ENCODE results near the gene BCORL1.

The BCORL1 gene

DNA sequence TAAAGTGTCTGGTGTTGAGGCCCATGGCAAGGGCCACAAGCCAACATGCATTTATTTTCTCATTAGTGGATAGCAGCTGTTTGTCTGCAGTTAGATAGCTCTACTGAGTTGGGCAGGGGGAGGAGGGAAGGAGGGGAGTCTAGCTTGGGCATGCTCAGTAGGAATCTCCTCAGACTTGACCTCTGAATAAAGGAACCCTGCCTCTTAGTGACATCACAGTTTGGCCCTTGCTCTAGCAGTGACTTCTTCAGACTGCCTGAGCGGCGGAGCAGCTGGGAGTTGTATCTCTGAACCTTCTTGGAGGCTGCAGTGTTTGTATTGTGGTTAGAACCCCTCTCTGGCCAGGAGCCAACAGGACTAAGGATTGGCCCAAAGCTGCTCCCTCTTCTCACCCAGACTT lies 57.4 kb downstream of the BCORL1 start:
- DNase-seq: no peak
- no peaks in the 10 kb centered on the region for H4K20me1 ChIP-seq (ENCODE audit: insufficient read depth, low read length)
- no peaks in the 10 kb centered on the region for H3K36me3 ChIP-seq (replicated peaks; ENCODE audit: insufficient read depth, low read length)
- no peak overlapping the region for H3K4me2 ChIP-seq (ENCODE audit: low read depth, low read length)
- no peaks in the 10 kb centered on the region for H3K9me3 ChIP-seq (replicated peaks; ENCODE audit: insufficient read depth, low read length)
- H3K27me3 ChIP-seq (replicated peaks; ENCODE audit: insufficient read depth, low read length): no peaks in the 10 kb centered on the region
- no peaks in the 10 kb centered on the region for H3K9me2 ChIP-seq (replicated peaks; ENCODE audit: insufficient read depth, low read length)
- no peaks in the 10 kb centered on the region for H3K4me1 ChIP-seq (ENCODE audit: low read length)
- H3K9ac ChIP-seq (ENCODE audit: low read length): no peak overlapping the region
- H3K4me3 ChIP-seq (ENCODE audit: low read length): no peak overlapping the region
- TF ChIP-seq, protein P1, sequence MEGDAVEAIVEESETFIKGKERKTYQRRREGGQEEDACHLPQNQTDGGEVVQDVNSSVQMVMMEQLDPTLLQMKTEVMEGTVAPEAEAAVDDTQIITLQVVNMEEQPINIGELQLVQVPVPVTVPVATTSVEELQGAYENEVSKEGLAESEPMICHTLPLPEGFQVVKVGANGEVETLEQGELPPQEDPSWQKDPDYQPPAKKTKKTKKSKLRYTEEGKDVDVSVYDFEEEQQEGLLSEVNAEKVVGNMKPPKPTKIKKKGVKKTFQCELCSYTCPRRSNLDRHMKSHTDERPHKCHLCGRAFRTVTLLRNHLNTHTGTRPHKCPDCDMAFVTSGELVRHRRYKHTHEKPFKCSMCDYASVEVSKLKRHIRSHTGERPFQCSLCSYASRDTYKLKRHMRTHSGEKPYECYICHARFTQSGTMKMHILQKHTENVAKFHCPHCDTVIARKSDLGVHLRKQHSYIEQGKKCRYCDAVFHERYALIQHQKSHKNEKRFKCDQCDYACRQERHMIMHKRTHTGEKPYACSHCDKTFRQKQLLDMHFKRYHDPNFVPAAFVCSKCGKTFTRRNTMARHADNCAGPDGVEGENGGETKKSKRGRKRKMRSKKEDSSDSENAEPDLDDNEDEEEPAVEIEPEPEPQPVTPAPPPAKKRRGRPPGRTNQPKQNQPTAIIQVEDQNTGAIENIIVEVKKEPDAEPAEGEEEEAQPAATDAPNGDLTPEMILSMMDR (IDR thresholded peaks at IDR 0.05; ENCODE audit: low read length): no peak
- no peak for TF ChIP-seq EZH2 (optimal IDR thresholded peaks at IDR 0.05; ENCODE audit: low read depth, low read length)
- TF ChIP-seq EZH2phosphoT487 (IDR thresholded peaks at IDR 0.05; ENCODE audit: low read length): no peak
- no peak overlapping the region for H3K27ac ChIP-seq (ENCODE audit: low read length)
- H2AFZ ChIP-seq (ENCODE audit: low read length): no peak overlapping the region
- H3K79me2 ChIP-seq (ENCODE audit: low read length): no peaks in the 10 kb centered on the region
- no peaks in the 10 kb centered on the region for H3F3A ChIP-seq (ENCODE audit: insufficient read depth, low read length)

DNA sequence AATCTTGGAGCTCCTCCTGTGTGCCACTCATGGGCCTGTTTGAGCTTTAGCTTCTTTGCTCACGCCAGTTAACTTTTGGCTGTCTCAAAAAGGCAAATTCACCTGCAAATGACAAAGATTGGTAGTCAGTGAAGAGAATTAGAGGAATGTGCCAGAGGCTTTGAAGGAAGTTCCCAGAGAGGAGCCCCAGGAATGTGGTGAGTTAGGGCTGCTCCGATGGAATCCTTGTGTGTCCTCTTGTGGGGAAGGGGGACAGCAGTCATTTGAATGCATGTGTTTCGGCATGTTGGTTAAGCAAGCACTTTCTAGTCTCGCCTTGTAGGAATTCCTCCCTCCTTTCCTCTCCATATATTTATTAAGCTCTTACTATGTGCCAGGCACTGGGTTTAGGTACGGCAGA lies 65.0 kb downstream of the BCORL1 start:
- no peak overlapping the region for H3K27ac ChIP-seq (ENCODE audit: low read length)
- H3K36me3 ChIP-seq (replicated peaks; ENCODE audit: insufficient read depth, low read length): no peaks in the 10 kb centered on the region
- H3K9ac ChIP-seq (ENCODE audit: low read length): no peak overlapping the region
- no peaks in the 10 kb centered on the region for H3K9me3 ChIP-seq (replicated peaks; ENCODE audit: insufficient read depth, low read length)
- H3K4me3 ChIP-seq (ENCODE audit: low read length): no peak overlapping the region
- H3K4me1 ChIP-seq (ENCODE audit: low read length): no peaks in the 10 kb centered on the region
- DNase-seq: no peak
- H2AFZ ChIP-seq (ENCODE audit: low read length): no peak overlapping the region
- TF ChIP-seq EZH2phosphoT487 (IDR thresholded peaks at IDR 0.05; ENCODE audit: low read length): no peak
- TF ChIP-seq, protein P1 (IDR thresholded peaks at IDR 0.05; ENCODE audit: low read length): no peak
- TF ChIP-seq EZH2 (optimal IDR thresholded peaks at IDR 0.05; ENCODE audit: low read depth, low read length): no peak
- H4K20me1 ChIP-seq (ENCODE audit: insufficient read depth, low read length): no peaks in the 10 kb centered on the region
- H3K9me2 ChIP-seq (replicated peaks; ENCODE audit: insufficient read depth, low read length): no peaks in the 10 kb centered on the region
- no peaks in the 10 kb centered on the region for H3K79me2 ChIP-seq (ENCODE audit: low read length)
- no peaks in the 10 kb centered on the region for H3K27me3 ChIP-seq (replicated peaks; ENCODE audit: insufficient read depth, low read length)
- H3K4me2 ChIP-seq (ENCODE audit: low read depth, low read length): no peak overlapping the region
- no peaks in the 10 kb centered on the region for H3F3A ChIP-seq (ENCODE audit: insufficient read depth, low read length)

DNA sequence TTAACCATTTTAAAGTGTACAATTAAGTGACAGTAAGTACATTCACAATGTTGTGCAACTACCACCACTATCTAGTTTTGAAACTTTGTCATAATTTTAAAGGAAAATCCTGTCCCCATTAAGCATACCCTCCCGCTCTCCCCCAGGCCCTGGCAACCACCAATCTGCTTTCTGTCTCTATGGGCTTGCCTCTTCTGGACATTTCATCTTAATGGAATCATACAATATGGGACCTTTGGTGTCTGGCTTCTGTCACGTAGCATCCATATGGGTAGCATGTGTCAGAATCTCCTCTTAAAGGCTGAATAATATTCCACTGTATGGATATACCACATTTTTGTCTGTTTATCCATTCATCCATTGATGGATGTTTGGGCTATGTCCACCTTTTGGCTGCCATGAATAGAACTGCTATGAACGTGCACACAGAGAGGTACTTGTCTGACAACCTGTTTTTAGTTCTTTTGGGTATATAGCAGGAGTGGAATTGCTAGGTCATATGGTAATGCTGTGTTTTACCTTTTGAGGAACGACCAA lies 66.3 kb downstream of the BCORL1 start:
- H3K27ac ChIP-seq (ENCODE audit: low read length): no peak overlapping the region
- no peaks in the 10 kb centered on the region for H3F3A ChIP-seq (ENCODE audit: insufficient read depth, low read length)
- H3K27me3 ChIP-seq (replicated peaks; ENCODE audit: insufficient read depth, low read length): no peaks in the 10 kb centered on the region
- no peak overlapping the region for H3K4me2 ChIP-seq (ENCODE audit: low read depth, low read length)
- H3K9me3 ChIP-seq (replicated peaks; ENCODE audit: insufficient read depth, low read length): no peaks in the 10 kb centered on the region
- H3K4me3 ChIP-seq (ENCODE audit: low read length): no peak overlapping the region
- no peaks in the 10 kb centered on the region for H3K4me1 ChIP-seq (ENCODE audit: low read length)
- H3K36me3 ChIP-seq (replicated peaks; ENCODE audit: insufficient read depth, low read length): no peaks in the 10 kb centered on the region
- TF ChIP-seq, protein P1 (IDR thresholded peaks at IDR 0.05; ENCODE audit: low read length): no peak
- H4K20me1 ChIP-seq (ENCODE audit: insufficient read depth, low read length): no peaks in the 10 kb centered on the region
- H3K79me2 ChIP-seq (ENCODE audit: low read length): no peaks in the 10 kb centered on the region
- DNase-seq: no peak
- no peaks in the 10 kb centered on the region for H3K9me2 ChIP-seq (replicated peaks; ENCODE audit: insufficient read depth, low read length)
- H3K9ac ChIP-seq (ENCODE audit: low read length): no peak overlapping the region
- H2AFZ ChIP-seq (ENCODE audit: low read length): no peak overlapping the region

All from MM.1S (cell line).